HepG2 (cell line): ENCODE results near the gene SLC16A5. TPM values are rescaled to one million over a fixed set of nuclear protein-coding genes. Genes with fewer than 3 reads are reported as not detected.

Experiments used
- ELF4 ChIP-seq: sonication (generic); formaldehyde crosslinking; IDR thresholded peaks from 2 replicates; pipeline ENCODE4 v1.5.0; 2020; ENCODE audit warnings: missing genetic modification reagents, mild to moderate bottlenecking, moderate library complexity, borderline replicate concordance
- FOSL1 ChIP-seq: sonication (generic); formaldehyde crosslinking; IDR thresholded peaks from 2 replicates; pipeline ENCODE4 v1.9.0; 2021; ENCODE audit warnings: missing genetic modification reagents, borderline replicate concordance
- FOXO1 ChIP-seq: sonication (generic); formaldehyde crosslinking; IDR thresholded peaks from 2 replicates; pipeline ENCODE4 v1.4.0; 2020; ENCODE audit warnings: missing genetic modification reagents
- GPN1 ChIP-seq: sonication (generic); formaldehyde crosslinking; IDR thresholded peaks from 2 replicates; pipeline ENCODE4 v1.5.1; 2020; ENCODE audit warnings: missing genetic modification reagents, borderline replicate concordance
- JUN ChIP-seq: sonication (generic); formaldehyde crosslinking; IDR thresholded peaks from 2 replicates; pipeline ENCODE4 v1.4.0; 2020; ENCODE audit warnings: mild to moderate bottlenecking, missing genetic modification reagents
- RAD21 ChIP-seq: fragments of 450-650 bp; formaldehyde crosslinking; IDR thresholded peaks from 2 replicates; pipeline ENCODE4 v1.5.0; 2020; ENCODE audit warnings: mild to moderate bottlenecking
- RARG ChIP-seq: sonication (generic); formaldehyde crosslinking; IDR thresholded peaks from 2 replicates; pipeline ENCODE4 v1.4.0; 2020; ENCODE audit warnings: low read depth, mild to moderate bottlenecking, missing genetic modification reagents
- TEAD2 ChIP-seq: sonication (generic); formaldehyde crosslinking; IDR thresholded peaks from 2 replicates; pipeline ENCODE4 v1.9.0; 2021; ENCODE audit warnings: missing genetic modification reagents
- ZBTB38 ChIP-seq: sonication (generic); formaldehyde crosslinking; IDR thresholded peaks from 2 replicates; pipeline ENCODE4 v1.5.1; 2020; ENCODE audit warnings: mild to moderate bottlenecking, missing genetic modification reagents
- ZBTB39 ChIP-seq: sonication (generic); formaldehyde crosslinking; IDR thresholded peaks from 2 replicates; pipeline ENCODE4 v1.5.0; 2020; ENCODE audit warnings: missing genetic modification reagents
- ZFYVE20 ChIP-seq: sonication (generic); formaldehyde crosslinking; IDR thresholded peaks from 2 replicates; pipeline ENCODE4 v1.8.0; 2023; ENCODE audit warnings: low read depth, mild to moderate bottlenecking, moderate library complexity, missing genetic modification reagents, borderline replicate concordance
- ZHX2 ChIP-seq, 2 experiments: sonication (generic) in 1 of 2; formaldehyde crosslinking in 1 of 2; IDR thresholded peaks; 2 replicates each; pipeline versions ENCODE4 v1.6.1 to v1.9.0; 2014 to 2022; ENCODE audit warnings: antibody characterized with exemption in 1 of 2, borderline replicate concordance in 1 of 2, inconsistent platforms in 1 of 2, low read depth in 1 of 2, missing genetic modification reagents in 1 of 2
- ZNF260 ChIP-seq: sonication (generic); formaldehyde crosslinking; IDR thresholded peaks from 2 replicates; pipeline ENCODE4 v1.4.0; 2020; ENCODE audit warnings: missing genetic modification reagents, low read depth, mild to moderate bottlenecking, borderline replicate concordance
- ZNF644 ChIP-seq: IDR thresholded peaks from 2 replicates; pipeline ENCODE4 v1.6.1; 2016; ENCODE audit warnings: low read depth
- ZNF773 ChIP-seq: sonication (generic); formaldehyde crosslinking; IDR thresholded peaks from 2 replicates; pipeline ENCODE4 v1.4.0; 2020; ENCODE audit warnings: missing genetic modification reagents, borderline replicate concordance
- ZSCAN12 ChIP-seq: sonication (generic); formaldehyde crosslinking; IDR thresholded peaks from 2 replicates; pipeline ENCODE4 v1.9.0; 2021; ENCODE audit warnings: mild to moderate bottlenecking, missing genetic modification reagents
- ZZZ3 ChIP-seq: sonication (generic); formaldehyde crosslinking; IDR thresholded peaks from 2 replicates; pipeline ENCODE4 v1.4.0; 2020; ENCODE audit warnings: missing genetic modification reagents, mild to moderate bottlenecking, borderline replicate concordance
- polyA plus RNA-seq, 8 experiments: library from polyadenylated mRNA; depleted of rRNA in 3 of 8; stranded (reverse) in 7 of 8; unstranded in 1 of 8; fragments of >200 nt; fragmentation: Illumina TruSeq in 4 of 8; extraction: Trizol in 4 of 8; gene quantifications; 2 replicates each; pipeline versions ENCODE4 v1.2.1 to v1.2.3, GENCODE V29; 2011 to 2016; ENCODE audit warnings: low read depth in 4 of 8, missing spikeins in 1 of 8, mixed read lengths in 1 of 8; ENCODE audit not compliant: insufficient read depth in 1 of 8
- total RNA-seq, 5 experiments: library from RNA; depleted of rRNA; stranded (reverse); fragments of >200 nt; fragmentation: Illumina TruSeq; extraction: Trizol; gene quantifications; 2 replicates each; pipeline ENCODE4 v1.2.3, GENCODE V29; 2016; ENCODE audit warnings: low read depth in 1 of 5
- TF ChIP-seq, protein P1 (sequence below): sonication (generic); formaldehyde crosslinking; IDR thresholded peaks from 2 replicates; pipeline ENCODE4 v1.4.0; 2020; ENCODE audit warnings: missing genetic modification reagents, borderline replicate concordance

Gene SLC16A5
- total and polyA plus RNA-seq, 2 of the 13 experiments (the other 11 are each of a cell fraction or from before 2014, with no cell fraction given) = 0.69 to 5.6 TPM

GRCh38 chr17:75131278-75132017 is 43.7 kb downstream of the SLC16A5 start, which contains the start of gene NT5C (continued):
- TF ChIP-seq FOXO1 (CRISPR knock-in tag) = peak; percentile 58
- peak; percentile 91 for TF ChIP-seq RAD21 (CRISPR knock-in tag)
- no peak; the same call in 1 of the 2 replicates for TF ChIP-seq ZZZ3 (CRISPR knock-in tag)
- no peak for TF ChIP-seq FOSL1 (CRISPR knock-in tag)
- TF ChIP-seq ZNF773 = peak; percentile 94; the same call in 1 of the 2 replicates
- TF ChIP-seq ELF4 = no peak
- no peak for TF ChIP-seq ZHX2 (IDR thresholded peaks at IDR 0.05; ENCODE audit: low read depth)
- TF ChIP-seq ZHX2 (CRISPR knock-in tag; IDR thresholded peaks at IDR 0.05; ENCODE audit: borderline replicate concordance) = peak; percentile 64; the same call in 1 of the 2 replicates
- peak; percentile 87; the same call in 1 of the 2 replicates for TF ChIP-seq TEAD2 (CRISPR knock-in tag)
- TF ChIP-seq ZNF260 (CRISPR knock-in tag) = no peak
- no peak; the same call in 1 of the 2 replicates for TF ChIP-seq JUN (CRISPR knock-in tag)
- no peak for TF ChIP-seq GPN1 (CRISPR knock-in tag)
- TF ChIP-seq ZFYVE20 (CRISPR knock-in tag) = peak; percentile 95; the same call in 1 of the 2 replicates
- no peak for TF ChIP-seq ZNF644 (CRISPR knock-in tag)
- peak; percentile 92 for TF ChIP-seq ZSCAN12 (CRISPR knock-in tag)
- TF ChIP-seq, protein P1, sequence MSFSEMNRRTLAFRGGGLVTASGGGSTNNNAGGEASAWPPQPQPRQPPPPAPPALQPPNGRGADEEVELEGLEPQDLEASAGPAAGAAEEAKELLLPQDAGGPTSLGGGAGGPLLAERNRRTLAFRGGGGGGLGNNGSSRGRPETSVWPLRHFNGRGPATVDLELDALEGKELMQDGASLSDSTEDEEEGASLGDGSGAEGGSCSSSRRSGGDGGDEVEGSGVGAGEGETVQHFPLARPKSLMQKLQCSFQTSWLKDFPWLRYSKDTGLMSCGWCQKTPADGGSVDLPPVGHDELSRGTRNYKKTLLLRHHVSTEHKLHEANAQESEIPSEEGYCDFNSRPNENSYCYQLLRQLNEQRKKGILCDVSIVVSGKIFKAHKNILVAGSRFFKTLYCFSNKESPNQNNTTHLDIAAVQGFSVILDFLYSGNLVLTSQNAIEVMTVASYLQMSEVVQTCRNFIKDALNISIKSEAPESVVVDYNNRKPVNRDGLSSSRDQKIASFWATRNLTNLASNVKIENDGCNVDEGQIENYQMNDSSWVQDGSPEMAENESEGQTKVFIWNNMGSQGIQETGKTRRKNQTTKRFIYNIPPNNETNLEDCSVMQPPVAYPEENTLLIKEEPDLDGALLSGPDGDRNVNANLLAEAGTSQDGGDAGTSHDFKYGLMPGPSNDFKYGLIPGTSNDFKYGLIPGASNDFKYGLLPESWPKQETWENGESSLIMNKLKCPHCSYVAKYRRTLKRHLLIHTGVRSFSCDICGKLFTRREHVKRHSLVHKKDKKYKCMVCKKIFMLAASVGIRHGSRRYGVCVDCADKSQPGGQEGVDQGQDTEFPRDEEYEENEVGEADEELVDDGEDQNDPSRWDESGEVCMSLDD (CRISPR knock-in tag) = peak; percentile 52; the same call in 1 of the 2 replicates
- peak; percentile 72; the same call in 1 of the 2 replicates for TF ChIP-seq ZBTB38 (CRISPR knock-in tag)
- TF ChIP-seq RARG = 0 out of 2 replicates have a peak, but pooled peaks have one; percentile 86
- TF ChIP-seq ZBTB39 (CRISPR knock-in tag) = no peak
